ENCODE results near the gene ZNF417. TPM values are rescaled to one million over a fixed set of nuclear protein-coding genes. Genes with fewer than 3 reads are reported as not detected.
"Not testable (repeated sequence)": the region's sequence is repeated elsewhere in the genome, so short reads cannot be mapped to it uniquely, and the experiment has no call there.

Gene ZNF417
- total RNA-seq, 2 experiments from 2014 or later: 11.8 to 12.1 TPM

DNA sequence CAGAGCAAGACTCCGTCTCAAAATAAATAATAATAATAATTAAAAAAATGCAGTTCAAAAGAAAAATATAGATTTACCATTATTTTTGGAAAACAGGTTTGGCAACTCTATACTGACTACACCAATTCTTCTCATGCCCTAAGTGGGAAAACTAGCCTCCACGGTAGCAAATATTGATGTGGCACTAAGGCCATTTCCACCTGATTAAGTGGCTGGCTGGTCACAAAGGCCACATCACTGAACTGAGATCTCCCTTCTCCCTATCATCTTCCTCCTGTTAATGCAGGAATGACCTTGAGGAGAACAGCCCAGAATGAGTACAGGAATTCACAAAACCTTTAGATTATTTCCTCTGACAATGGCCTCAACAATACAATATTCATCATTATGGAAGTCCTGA, 46.2 kb downstream of the ZNF417 start:
- DNase-seq (no peak), ATAC-seq (no peak)
- Mint-ChIP-seq H3K36me3 (ENCODE audit: low read depth) (peaks cover 87% of the 10 kb centered on the region), H3K4me3 (no peak overlapping the region), H3K9me3 (peaks cover 49% of the 10 kb centered on the region), H3K27me3 (no peaks in the 10 kb centered on the region), H3K27ac (no peak overlapping the region), H3K4me1 (ENCODE audit: low read depth) (no peaks in the 10 kb centered on the region)
- CTCF ChIA-PET: no interaction called here
- POLR2A ChIA-PET: interaction anchor here (1.3 kb wide), 1 partner anchor 17 kb away, joined by 4 read pairs; no protein-coding TSS in a partner anchor
- TF ChIP-seq, protein P1, sequence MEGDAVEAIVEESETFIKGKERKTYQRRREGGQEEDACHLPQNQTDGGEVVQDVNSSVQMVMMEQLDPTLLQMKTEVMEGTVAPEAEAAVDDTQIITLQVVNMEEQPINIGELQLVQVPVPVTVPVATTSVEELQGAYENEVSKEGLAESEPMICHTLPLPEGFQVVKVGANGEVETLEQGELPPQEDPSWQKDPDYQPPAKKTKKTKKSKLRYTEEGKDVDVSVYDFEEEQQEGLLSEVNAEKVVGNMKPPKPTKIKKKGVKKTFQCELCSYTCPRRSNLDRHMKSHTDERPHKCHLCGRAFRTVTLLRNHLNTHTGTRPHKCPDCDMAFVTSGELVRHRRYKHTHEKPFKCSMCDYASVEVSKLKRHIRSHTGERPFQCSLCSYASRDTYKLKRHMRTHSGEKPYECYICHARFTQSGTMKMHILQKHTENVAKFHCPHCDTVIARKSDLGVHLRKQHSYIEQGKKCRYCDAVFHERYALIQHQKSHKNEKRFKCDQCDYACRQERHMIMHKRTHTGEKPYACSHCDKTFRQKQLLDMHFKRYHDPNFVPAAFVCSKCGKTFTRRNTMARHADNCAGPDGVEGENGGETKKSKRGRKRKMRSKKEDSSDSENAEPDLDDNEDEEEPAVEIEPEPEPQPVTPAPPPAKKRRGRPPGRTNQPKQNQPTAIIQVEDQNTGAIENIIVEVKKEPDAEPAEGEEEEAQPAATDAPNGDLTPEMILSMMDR (IDR thresholded peaks at IDR 0.05): no peak
- intact Hi-C loops (cut with micrococcal nuclease): no loop called here

DNA sequence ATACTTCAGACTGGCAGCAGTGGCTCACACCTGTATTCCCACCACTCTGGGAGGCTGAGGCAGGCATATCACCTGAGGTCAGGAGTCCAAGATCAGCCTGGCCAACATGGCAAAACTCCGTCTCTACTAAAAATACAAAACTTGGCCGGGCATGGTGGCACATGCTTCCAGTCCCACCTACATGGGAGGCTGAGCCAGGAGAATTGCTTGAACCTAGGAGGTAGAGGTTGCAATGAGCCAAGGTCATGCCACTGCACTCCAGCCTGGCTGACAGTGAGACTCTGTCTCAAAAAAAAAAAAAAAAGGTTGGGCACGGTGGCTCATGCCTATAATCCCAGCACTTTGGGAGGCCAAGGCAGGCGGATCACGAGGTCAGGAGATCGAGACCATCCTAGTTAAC, 46.7 kb downstream of the ZNF417 start:
- CTCF ChIA-PET; H3K4me3 Mint-ChIP-seq; POLR2A ChIA-PET; H3K27ac Mint-ChIP-seq; ATAC-seq; DNase-seq; intact Hi-C loops (cut with micrococcal nuclease); H3K27me3 Mint-ChIP-seq; H3K4me1 Mint-ChIP-seq (ENCODE audit: low read depth): not testable (repeated sequence)
- Mint-ChIP-seq H3K9me3 (peaks cover 51% of the 10 kb centered on the region), H3K36me3 (ENCODE audit: low read depth) (peaks cover 88% of the 10 kb centered on the region)

DNA sequence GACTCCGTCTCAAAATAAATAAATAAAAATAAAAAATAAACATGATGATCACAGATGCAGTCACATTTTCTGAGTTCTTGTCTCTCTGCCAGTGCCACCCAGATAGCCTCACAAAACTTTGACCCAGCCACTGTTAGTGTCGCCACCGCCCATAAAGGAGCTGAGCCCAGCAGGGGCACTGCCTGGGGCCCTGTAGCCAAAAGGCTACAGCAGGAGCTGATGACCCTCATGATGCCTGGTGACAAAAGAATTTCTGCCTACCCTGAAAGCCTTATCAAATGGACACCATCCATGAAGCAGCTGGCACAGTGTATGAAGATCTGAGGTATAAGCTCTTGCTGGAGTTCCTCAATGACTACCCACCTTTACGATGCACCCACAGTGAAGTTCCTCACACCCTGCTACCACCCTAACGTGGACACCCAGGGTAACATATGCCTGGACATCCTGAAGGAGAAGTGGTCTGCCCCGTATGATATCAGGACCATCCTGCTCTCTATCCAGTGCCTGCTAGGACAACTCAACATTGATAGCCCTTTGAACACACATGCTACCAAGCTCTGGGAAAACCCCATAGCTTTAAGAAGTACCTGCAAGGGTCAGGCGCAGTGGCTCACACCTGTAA, 48.4 kb downstream of the ZNF417 start:
- H3K4me1 Mint-ChIP-seq (ENCODE audit: low read depth): no peaks in the 10 kb centered on the region
- POLR2A ChIA-PET: interaction anchor here (1.0 to 1.1 kb wide), 2 partner anchors 10 to 21 kb away, joined by 4 to 5 read pairs; no protein-coding TSS in a partner anchor
- CTCF ChIA-PET: no interaction called here

More for the DNA sequence above, 48.4 kb downstream of the ZNF417 start:
- intact Hi-C loops (cut with micrococcal nuclease): no loop called here
- Mint-ChIP-seq H3K36me3 (ENCODE audit: low read depth) (peaks cover 88% of the 10 kb centered on the region), H3K27ac (no peak overlapping the region), H3K9me3 (peaks cover 42% of the 10 kb centered on the region), H3K27me3 (no peaks in the 10 kb centered on the region), H3K4me3 (no peak overlapping the region)
- TF ChIP-seq, protein P1 (IDR thresholded peaks at IDR 0.05): no peak
- DNase-seq (no peak), ATAC-seq (no peak)

Other genes starting within 250 kb of the ZNF417 start
- not detected for gene ZSCAN4, start 247.7 kb downstream of the ZNF417 start, total RNA-seq
- gene ZNF551, start 234.6 kb downstream of the ZNF417 start, total RNA-seq: 1 to 10 TPM; 8.3 to 8.4 TPM
- 1 to 10 TPM; 3.6 to 3.8 TPM for gene ZNF154, start 207.4 kb downstream of the ZNF417 start, total RNA-seq
- 10 to 100 TPM in 1 of 2 experiments, 1 to 10 TPM in 1; 7.1 to 10.5 TPM for gene ZNF671, start 189.0 kb downstream of the ZNF417 start, total RNA-seq
- gene ZNF776, start 169.8 kb downstream of the ZNF417 start, total RNA-seq: 10 to 100 TPM in 1 of 2 experiments, 1 to 10 TPM in 1; 9.8 to 11.0 TPM
- gene ZNF586, start 146.9 kb downstream of the ZNF417 start, total RNA-seq: 10 to 100 TPM; 16.7 to 21.8 TPM
- 1 to 10 TPM; 6.5 to 6.7 TPM for gene ZNF552, start 101.7 kb downstream of the ZNF417 start, total RNA-seq
- 10 to 100 TPM; 19.8 to 20.2 TPM for gene ZNF587B, start 86.3 kb downstream of the ZNF417 start, total RNA-seq
- gene ZNF587, start 66.7 kb downstream of the ZNF417 start, total RNA-seq: 10 to 100 TPM; 23.6 to 24.1 TPM
- 10 to 100 TPM; 25.0 to 27.9 TPM for gene ZNF814, start 27.6 kb downstream of the ZNF417 start, total RNA-seq
- 1 to 10 TPM; 4.1 to 5.0 TPM for gene ZNF418, start 18.8 kb upstream of the ZNF417 start, total RNA-seq
- gene ZNF256, start 31.1 kb upstream of the ZNF417 start, total RNA-seq: 1 to 10 TPM; 5.9 to 6.2 TPM
- gene C19orf18, start 57.9 kb upstream of the ZNF417 start, total RNA-seq: under 1 TPM; 0.29 to 0.34 TPM
- 10 to 100 TPM in 1 of 2 experiments, 1 to 10 TPM in 1; 7.5 to 10.0 TPM for gene ZNF606, start 86.2 kb upstream of the ZNF417 start, total RNA-seq
- not detected for gene ZSCAN1, start 117.4 kb upstream of the ZNF417 start, total RNA-seq
- gene ZNF135, start 142.7 kb upstream of the ZNF417 start, total RNA-seq: 1 to 10 TPM; 1.2 to 1.4 TPM
- 10 to 100 TPM; 27.0 to 31.7 TPM for gene ZSCAN18, start 181.6 kb upstream of the ZNF417 start, total RNA-seq
- 1 to 10 TPM; 6.0 to 6.2 TPM for gene ZNF329, start 234.2 kb upstream of the ZNF417 start, total RNA-seq

All from activated CD8-positive, alpha-beta T cell treated with anti-CD3 and anti-CD28 coated beads for 36 hours (primary cell).